ENCODE measurements around the gene NUP188. TPM values are rescaled to one million over a fixed set of nuclear protein-coding genes. Genes with fewer than 3 reads are reported as not detected.
"Not testable (repeated sequence)": the region's sequence is repeated elsewhere in the genome, so short reads cannot be mapped to it uniquely, and the experiment has no call there.

Gene NUP188
- total RNA-seq, 1 donor from 2014 or later = 49.8 TPM

DNA sequence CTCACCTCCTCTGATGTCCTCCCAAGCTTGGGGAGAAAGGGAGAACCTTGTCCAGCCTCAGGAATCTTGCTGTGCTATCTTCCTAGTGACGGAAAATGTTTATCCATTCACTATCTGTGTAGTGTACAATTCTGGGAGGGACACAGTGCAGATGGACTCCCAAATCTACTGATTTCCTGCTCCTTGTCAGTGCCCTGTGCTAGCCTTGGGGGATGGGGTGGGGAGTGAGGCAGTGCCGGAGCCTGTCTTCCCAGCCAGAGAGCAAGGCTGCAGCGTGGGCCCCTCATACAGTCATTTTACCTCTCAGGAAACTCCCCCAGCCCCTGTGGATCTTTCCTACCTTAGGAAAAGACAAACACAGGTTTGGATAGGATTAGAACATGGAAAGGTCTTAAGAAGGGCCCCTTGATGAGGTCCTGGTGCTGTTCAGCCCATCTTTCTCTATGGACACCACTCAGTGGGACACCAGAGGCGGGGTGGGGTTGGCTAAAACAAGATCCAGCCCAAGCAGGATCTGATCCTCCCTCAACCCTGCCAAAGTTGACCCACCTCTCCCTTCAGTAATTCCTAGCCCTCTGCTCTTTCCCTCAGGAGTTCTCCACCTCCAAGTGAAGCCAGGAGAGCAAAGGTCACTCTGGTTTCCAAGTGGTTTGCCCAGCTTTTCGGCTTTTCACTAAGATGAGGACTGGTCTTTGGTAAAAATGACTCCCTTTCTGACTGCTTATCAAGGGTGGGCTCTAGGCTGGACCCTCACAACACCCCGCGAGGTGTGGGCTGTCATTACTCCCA, 3.5 kb upstream of the NUP188 start:
- no peak for DNase-seq

DNA sequence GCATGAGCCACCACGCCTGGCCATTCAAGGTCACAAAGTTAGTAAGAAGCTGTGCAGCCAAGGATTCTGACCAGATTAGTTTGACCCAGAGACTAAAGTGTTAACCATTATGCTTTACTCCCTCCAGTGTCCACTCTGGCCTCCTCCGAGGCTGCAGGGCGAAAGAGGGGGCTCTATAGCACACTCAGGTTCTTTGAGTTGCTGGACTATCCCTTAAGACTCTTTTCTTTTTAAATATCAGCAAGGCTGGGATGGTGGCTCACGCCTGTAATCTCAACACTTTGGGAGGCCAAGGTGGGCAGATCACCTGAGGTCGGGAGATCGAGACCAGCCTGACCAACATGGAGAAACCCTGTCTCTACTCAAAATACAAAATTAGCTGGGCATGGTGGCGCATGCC, 2.5 kb upstream of the NUP188 start:
- DNase-seq = not testable (repeated sequence)

DNA sequence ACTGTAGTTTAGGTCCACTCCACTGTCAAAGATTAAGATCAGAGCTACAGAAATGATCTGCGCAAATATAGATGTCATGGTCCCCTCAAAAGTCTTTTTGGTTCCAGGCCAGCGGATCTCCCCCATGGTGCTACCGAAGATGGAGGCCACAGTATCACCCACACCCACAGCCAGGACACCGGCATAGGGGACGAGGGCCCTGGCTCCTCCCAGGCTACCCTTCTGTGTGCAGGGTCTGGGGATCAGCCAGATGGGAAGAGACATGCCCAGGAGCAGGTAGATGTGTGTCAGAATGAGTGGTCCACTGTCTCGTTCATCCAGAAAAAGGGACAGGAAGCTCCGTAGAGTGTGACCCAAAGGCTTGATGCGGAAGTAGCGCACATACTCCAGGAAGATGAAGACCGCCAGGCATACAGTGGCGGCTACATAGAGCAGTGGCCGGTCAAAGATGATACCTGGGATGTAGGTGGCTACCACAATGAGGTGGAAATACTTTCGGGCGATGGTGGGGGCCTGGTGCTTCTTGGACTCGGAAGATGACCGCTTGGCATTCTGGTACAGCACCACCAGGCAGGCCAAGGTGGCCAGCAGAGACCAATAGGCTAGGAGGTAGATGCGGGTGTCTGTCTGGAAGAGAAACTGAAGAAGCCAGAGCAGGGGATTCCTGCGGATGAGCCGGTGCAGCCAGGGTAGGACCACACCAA, 1.5 kb upstream of the NUP188 start:
- DNase-seq = no peak

DNA sequence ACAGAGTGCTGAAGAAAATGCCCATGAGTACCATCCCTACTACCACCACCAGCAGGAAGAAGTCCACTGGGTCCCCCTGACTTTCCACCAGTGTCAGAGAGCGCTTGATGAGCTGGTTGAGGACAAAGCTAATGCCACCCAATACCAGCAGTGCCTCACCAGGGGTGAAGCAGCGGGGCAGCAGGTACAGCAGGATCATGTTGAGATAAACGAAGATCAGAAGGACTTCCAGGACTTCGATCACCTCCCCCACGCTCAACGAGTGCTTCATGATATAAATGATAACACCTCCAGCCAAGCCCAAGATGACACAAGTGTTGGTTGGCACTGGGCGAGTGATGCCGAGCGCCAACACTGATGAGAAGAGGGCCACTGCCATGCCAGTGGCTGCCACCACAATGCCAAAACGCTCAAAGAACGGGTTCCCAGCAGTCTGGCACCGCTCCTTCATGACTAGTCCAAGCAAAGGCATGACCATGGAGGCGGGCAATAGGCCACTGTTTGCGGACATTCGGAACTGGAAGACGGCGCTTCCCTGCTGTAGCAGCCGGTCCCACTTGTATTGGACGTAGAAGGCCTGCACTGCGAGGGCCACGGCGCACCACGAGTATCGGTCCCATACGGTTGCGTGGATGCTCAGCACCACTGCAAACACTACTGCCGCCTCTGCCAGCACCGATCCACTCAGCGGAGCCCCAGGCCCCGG, 775 bp upstream of the NUP188 start:
- DNase-seq = no peak

DNA sequence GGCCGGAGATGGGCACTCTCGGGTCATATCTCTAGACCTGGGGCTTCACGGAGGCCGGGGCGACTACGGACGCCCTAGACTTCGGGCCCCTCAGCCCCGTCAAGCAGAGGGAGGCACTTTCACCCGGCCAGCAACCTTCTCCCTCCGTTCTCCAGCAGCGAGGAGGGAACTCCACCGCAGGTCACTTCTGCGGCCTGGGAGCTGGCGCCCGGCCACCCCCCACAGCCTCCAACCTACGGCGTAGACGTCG, 297 bp upstream of the NUP188 start:
- DNase-seq = no peak

DNA sequence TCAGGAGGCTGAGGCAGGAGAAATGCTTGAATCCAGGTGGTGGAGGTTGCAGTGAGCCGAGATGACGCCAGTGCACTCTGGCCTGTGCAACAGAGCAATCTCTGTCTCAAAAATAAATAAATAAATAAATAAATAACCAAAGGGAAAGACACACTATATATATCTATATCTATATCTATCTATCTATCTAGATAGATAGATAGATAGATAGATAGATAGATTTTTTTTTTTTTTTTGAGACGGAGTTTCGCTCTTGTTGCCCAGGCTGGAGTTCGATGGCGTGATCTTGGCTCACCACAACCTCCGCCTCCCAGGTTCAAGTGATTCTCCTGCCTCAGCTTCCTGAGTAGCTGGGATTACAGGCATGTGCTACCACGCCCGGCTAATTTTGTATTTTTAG, 13.9 kb downstream of the NUP188 start:
- not testable (repeated sequence) for DNase-seq

DNA sequence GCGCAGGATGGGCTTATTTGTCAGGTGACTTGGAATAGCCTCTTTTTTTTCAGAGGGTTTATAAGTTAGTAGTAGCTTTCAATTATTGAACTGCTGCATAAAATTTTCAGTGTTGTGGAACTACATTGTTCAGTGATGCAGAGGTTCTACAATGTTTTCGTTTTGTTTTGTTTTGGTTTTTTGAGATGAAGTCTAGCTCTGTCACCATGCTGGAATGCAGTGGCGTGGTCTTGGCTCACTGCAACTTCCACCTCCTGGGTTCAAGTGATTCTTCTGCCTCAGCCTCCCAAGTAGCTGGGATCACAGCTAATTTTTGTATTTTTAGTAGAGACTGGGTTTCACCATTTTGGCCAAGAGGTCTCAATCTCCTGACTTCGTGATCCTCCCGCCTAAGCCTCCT, 22.0 kb downstream of the NUP188 start:
- DNase-seq = no peak

DNA sequence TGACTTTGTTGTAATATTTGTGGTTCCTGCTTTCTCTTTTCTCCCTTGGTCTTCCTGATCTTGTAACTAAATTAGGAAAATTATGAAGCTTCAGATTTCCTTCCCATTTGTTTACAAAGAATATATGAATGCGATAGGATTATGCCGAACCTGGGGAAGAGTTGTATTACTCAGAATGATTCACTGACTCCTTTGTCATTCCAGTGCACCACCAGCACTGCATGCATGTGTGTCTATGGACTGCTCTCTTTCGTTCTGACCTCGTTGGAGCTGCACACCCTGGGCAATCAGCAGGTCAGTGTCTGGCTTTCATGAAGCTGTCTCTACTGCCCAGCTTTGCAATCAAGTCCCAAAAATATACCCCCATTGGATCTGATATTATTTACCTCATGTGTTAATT, 25.5 kb downstream of the NUP188 start:
- DNase-seq = no peak

DNA sequence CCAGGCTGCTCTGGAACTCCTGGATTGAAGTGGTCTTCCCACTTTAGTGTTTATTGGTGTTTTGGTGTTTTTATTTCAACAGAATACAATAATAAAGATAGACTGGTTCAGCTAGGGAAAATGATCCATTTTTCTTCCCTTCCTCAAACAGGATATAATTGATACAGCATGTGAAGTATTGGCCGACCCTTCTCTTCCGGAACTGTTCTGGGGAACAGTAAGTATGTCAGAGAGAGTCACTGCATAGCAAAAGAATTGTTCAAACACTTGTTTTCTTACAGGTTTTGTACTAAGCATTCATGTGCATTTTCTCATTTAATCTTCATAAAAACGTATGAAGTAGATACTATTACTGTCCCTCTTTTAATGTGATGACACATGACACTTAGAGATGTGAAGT, 31.6 kb downstream of the NUP188 start:
- no peak for DNase-seq

DNA sequence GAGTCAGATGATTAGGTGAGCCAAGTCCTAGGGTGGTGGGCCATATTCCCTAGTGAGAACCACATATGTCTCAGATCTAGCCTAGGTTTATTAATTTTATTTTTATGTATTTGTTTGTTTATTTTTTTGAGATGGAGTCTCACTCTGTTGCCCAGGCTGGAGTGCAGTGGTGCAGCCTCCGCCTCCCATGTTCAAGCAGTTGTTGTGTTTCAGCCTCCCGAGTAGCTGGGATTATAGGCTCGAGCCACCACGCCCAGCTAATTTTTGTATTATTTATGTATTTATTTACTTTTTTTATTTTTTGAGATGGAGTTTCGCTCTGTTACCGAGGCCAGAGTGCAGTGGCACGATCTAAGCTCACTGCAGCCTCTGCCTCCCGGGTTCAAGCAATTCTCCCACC, 36.0 kb downstream of the NUP188 start:
- no peak for DNase-seq

DNA sequence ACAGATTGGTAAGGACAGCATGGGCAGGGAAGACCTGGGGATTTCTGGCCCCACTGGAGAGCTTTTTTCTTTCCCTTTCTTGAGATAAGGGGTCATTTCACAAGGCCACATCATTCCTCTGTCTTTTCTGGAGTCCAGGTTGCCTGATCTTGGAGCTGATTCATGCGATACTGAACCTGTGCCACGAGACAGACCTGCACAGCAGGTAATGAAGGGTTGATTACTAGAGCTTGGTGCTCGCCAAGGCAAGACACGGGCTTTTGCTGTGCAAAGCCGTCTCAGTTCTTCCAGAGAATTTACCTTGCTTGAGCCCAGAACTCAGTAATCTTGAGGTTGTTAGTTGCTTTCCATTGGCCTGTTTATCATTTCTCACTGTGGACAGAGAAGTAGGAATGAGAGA, 39.2 kb downstream of the NUP188 start:
- no peak for DNase-seq

DNA sequence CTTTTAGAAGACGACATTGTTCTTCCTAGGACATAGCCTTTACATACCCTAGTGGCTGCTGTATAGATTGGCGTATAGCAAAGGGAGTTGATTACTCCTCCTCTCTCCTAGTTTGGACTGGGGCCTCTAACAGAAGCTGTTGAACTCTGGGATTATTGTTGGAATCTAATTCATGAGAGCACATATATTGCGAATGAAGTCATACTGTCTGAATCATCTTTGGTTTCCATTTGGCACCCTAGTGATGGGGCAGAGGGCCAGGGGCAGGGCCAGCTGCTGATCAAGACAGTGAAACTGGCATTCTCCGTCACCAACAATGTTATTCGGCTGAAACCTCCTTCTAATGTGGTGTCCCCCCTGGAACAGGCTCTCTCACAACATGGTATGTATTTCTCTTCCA, 40.3 kb downstream of the NUP188 start:
- DNase-seq = no peak

DNA sequence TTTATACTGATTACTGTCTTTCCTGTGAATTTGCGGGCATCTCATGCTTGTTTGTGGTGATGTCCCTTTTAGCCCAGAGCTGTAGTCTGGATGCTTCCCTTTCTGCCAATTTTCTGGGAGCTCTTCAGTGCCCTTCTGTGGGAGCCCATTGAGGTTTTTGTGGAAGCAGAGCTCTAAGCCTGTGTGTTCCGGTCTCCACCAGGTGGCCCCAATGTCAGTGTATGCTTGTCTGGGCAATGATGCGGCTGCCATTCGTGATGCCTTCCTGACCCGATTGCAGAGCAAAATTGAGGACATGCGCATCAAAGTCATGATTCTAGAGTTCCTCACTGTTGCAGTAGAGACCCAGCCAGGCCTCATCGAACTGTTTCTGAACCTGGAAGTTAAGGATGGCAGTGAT, 45.5 kb downstream of the NUP188 start:
- no peak for DNase-seq

DNA sequence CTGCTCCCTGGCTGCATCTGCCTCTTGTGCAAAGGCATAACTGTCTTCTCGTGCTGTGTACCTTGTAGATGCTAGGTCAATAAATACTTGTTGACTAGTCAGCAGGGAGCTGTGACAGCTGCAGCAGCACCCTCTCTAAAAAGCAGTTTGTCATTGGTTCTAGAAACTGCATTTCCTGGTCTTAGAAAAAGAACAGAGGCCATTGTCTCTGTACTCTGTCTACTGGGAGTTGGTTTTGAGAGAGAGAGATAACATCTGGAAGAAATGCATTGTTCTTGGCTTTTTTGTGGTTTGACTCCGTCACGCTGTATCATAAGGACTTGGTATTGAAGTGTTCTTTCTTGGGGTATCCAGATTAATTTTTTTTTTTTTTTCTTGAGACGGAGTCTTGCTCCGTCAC, 48.3 kb downstream of the NUP188 start:
- DNase-seq = no peak

DNA sequence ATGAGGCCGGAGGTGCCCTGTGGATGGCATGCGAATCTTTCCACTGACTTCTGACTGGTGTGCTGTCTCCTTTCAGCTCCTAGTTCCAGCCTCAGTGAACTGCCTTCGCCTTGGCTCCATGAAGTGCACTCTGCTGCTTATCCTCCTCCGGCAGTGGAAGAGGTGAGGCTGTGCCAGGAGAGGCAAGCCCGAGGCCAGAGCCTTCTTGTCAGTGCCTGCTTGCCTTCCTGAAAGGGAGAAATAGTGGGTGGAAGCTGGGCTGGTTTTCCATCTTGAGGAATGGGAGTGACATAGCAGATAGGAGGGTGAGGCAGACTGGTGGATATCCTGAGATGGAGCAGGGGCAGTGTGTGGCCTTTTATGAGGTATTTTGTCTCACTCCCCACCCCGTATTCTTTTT, 51.0 kb downstream of the NUP188 start:
- no peak for DNase-seq

DNA sequence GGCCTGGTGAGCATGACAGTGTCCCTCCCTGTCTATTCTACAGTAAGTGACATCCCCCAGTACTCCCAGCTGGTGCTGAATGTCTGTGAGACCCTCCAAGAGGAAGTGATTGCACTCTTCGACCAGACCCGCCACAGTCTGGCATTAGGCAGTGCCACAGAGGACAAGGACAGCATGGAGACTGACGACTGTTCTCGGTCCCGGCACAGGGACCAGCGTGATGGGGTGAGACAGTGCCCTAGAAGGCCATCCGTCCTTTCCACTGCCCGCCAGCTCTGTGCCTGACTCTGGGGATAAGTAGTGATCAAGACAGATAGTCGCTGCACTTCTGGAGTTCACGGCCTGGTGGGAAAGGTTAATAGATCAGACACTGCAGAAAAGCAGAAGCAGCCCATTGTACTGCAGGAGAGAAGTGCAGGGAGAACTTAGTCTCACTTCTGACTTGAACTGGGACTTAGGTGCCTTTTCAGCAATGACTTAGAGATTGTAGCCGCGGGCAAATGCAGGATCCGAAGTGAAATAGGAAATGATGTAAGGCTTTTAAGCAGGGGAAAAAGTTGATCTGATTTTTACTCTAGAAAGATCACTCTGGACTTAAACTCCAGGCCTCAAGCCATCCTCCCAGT, 52.2 kb downstream of the NUP188 start:
- DNase-seq = no peak

DNA sequence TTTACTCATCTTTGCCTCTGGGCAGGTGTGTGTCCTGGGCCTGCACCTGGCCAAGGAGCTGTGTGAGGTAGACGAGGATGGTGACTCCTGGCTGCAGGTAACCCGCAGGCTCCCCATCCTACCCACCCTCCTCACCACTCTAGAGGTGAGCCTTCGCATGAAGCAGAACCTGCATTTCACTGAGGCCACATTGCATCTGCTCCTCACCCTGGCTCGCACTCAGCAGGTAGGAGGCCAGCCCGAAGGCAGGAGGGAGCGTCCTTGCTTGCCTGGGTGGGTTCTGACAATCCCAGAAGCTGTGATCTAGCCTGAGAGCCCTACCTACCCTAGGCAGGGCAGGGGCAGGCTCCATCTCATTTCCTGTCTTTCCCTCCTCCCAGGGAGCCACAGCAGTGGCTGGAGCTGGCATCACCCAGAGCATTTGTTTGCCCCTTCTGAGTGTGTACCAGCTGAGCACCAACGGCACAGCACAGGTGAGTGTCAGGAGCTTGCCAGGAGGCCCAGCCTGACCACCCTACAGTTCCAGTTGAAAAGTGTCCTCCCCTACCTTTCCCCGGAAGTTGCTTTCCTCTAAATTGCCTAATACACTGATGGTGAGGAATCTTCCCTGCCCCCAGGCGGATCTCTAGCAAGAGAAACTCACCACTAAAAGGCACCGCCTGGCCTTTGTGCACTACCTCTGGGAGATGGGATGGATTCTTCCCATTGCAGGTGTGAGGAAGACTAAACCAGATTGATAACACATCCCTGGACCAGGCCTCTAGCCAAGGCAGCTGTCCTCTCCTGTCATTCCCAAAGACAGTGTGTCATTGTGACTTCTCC, 54.2 kb downstream of the NUP188 start:
- DNase-seq = no peak

DNA sequence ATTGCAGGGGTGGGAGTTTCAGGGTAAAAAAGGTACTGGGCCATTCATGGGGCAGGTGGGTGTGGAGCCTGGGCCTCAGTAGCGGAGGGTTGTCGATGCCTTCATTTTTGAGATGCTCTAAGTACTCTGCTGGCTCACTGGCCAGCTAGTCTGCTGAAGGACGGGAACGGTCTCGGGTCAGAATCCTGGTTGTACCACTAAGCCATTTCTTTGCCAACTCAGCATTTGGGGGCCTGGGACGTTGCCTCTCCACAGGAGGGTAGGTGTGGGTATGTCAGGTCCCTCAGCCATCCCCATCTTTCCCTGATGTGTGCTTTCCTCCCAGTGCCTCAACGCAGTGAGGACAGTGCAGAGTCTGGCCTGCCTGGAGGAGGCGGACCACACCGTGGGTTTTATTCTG, 55.5 kb downstream of the NUP188 start:
- DNase-seq = no peak

DNA sequence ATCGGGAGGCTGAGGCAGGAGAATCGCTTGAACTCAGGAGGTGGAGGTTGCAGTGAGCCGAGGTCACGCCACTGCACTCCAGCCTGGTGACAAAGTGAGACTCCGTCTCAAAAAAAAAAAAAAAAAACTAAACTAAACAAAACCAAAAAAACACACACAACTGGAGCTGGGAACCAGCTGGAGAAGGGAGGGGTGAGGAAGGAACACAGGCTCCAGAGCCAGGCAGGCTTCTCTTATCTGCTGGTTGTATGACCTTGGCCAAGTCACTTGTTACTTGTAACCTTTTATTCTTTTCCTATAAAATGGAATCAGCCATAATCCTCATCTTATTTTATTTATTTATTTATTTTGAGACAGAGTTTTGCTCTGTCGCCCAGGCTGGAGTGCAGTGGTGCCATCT, 56.7 kb downstream of the NUP188 start:
- not testable (repeated sequence) for DNase-seq

DNA sequence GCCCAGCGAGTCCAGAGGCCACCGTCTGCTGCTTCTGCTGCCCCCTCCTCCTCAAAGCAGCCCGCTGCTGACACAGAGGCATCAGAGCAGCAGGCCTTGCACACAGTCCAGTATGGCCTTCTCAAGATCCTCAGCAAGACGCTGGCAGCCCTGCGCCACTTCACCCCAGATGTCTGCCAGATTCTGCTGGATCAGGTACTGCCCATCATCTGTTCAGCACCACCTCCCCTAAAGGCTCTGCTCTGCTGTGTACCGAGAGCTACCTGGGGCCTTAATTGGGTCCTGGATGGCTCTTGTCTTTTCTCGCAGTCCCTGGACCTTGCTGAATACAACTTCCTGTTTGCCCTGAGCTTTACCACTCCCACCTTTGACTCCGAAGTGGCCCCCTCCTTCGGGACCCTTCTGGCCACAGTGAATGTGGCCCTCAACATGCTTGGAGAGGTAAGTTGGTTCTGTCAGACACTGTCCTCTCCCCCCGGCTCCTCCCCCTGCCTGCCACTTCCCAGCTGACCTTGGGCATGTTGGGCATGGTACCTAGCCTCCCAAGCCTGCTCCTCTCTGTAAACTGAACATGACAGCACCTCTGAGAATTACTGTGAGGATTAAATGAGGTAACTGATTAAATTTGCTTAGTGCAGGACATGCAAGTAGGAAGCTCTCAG, 58.0 kb downstream of the NUP188 start:
- DNase-seq = no peak

DNA sequence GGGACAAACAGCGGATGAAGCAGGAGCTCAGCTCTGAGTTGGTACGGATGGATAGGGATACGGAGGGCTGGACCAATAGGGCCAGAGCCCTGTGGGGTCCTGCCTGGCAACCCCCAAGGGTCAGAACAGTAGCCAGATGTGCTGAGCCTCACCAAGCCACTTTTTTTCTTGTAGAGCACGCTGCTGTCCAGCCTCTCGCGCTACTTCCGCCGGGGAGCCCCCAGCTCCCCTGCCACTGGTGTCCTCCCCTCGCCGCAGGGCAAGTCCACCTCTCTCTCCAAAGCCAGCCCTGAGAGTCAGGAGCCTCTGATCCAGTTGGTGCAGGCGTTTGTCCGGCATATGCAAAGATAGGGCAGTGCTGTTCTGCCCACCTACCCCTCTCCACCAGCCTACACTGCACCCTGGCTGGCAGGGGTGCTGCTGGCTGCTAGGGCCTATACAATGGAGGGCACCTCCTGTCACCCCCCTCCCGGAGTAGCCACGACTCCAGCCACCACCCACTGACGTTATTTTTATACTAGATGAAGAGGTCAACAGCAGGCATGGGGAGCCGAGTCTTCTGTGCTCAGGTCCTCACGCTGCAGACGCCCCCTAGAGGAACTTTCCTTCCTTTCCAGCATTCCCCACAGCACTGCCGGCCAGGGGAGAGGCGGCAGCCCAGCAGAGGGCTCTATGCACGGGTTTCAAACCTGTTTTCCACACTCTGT, 59.0 kb downstream of the NUP188 start:
- DNase-seq = no peak

Measured in skin of body (tissue), 2 donors.